ENCODE measurements around the gene TMSB4X. TPM values are rescaled to one million over a fixed set of nuclear protein-coding genes. Genes with fewer than 3 reads are reported as not detected.

Gene TMSB4X
- polyA plus RNA-seq, 1 of the 3 experiments (the other 2 are of a cell fraction): 4,830 TPM

DNA sequence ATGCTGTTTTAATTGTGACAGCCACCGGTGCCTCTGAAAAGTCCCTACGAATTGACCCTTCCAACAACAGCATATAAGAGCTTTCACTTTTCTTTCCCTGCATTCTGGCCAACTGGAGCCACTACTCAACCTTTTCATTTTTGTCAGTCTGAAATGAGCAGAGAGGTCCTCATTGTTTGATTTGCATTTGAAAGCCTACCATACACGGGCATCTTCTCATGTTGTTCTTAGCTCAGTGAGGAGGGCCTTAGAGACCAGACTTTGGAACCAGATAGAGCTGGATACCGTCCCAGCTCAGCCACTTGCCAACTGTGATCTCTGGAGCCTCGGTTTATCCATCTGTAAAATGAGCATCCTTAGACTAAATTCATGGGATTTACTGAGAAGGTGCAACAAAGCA lies 16.9 kb upstream of the TMSB4X start (continued):
- TF ChIP-seq, protein P1, sequence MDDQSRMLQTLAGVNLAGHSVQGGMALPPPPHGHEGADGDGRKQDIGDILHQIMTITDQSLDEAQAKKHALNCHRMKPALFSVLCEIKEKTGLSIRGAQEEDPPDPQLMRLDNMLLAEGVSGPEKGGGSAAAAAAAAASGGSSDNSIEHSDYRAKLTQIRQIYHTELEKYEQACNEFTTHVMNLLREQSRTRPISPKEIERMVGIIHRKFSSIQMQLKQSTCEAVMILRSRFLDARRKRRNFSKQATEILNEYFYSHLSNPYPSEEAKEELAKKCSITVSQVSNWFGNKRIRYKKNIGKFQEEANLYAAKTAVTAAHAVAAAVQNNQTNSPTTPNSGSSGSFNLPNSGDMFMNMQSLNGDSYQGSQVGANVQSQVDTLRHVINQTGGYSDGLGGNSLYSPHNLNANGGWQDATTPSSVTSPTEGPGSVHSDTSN (IDR thresholded peaks at IDR 0.05): no peak
- TF ChIP-seq USF1 (IDR thresholded peaks at IDR 0.05; ENCODE audit: borderline replicate concordance, low read depth): no peak
- TF ChIP-seq TEAD4 (IDR thresholded peaks at IDR 0.05; ENCODE audit: borderline replicate concordance, insufficient read depth): no peak
- TF ChIP-seq, protein P2, sequence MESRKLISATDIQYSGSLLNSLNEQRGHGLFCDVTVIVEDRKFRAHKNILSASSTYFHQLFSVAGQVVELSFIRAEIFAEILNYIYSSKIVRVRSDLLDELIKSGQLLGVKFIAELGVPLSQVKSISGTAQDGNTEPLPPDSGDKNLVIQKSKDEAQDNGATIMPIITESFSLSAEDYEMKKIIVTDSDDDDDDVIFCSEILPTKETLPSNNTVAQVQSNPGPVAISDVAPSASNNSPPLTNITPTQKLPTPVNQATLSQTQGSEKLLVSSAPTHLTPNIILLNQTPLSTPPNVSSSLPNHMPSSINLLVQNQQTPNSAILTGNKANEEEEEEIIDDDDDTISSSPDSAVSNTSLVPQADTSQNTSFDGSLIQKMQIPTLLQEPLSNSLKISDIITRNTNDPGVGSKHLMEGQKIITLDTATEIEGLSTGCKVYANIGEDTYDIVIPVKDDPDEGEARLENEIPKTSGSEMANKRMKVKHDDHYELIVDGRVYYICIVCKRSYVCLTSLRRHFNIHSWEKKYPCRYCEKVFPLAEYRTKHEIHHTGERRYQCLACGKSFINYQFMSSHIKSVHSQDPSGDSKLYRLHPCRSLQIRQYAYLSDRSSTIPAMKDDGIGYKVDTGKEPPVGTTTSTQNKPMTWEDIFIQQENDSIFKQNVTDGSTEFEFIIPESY (IDR thresholded peaks at IDR 0.05; ENCODE audit: borderline replicate concordance, low read depth): no peak

DNA sequence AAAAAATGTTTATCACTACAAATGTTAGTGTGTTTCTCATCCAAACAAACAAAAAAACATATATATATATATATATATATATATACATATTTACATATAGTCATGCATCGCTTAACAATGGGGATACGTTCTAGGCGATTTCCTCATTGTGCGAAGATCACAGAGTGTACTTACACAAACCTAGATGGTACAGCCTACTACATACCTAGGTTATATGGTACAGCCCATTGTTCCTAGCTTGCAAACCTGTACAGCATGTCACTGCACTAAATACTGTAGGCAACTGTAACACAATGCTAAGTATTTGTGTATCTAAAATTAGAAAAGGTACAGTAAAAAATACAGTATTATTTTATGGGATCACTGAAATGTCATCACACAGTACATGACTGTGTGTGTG lies 16.4 kb upstream of the TMSB4X start:
- Histone ChIP-seq H3K4me2 (no peak overlapping the region), H3K79me2 (ENCODE audit: insufficient read depth) (no peaks in the 10 kb centered on the region), H3K4me1 (ENCODE audit: control insufficient read depth in 1 of 2, insufficient read depth in 2 of 2, low read depth in 1 of 2, low read length in 1 of 2) (peaks cover 4 to 14% of the 10 kb centered on the region in 2 experiments), H2AFZ (ENCODE audit: low read depth) (no peak overlapping the region), H4K20me1 (ENCODE audit: insufficient read depth) (no peaks in the 10 kb centered on the region), H3K27me3 (ENCODE audit: insufficient read depth) (no peaks in the 10 kb centered on the region), H3F3A (replicated peaks; ENCODE audit: insufficient read depth) (peaks cover 32% of the 10 kb centered on the region), H3K27ac (ENCODE audit: low read depth in 2 of 2, low read length in 1 of 2) (no peak overlapping the region), H3K4me3 (ENCODE audit: low read depth in 2 of 2, low read length in 1 of 2) (no peak overlapping the region), H3K9me3 (no peaks in the 10 kb centered on the region), H3K9ac (no peak overlapping the region), H3K9me2 (no peaks in the 10 kb centered on the region), H3K36me3 (replicated peaks in 1 of 2; ENCODE audit: control insufficient read depth in 1 of 2, insufficient read depth in 2 of 2, low read length in 1 of 2) (no peaks in the 10 kb centered on the region)
- POLR2A ChIA-PET: no interaction called here
- TF ChIP-seq EP300 (IDR thresholded peaks at IDR 0.05; ENCODE audit: borderline replicate concordance in 1 of 2, low read depth in 1 of 2, low read length in 1 of 2) (no peak), RAD21 (IDR thresholded peaks at IDR 0.05; ENCODE audit: low read length) (no peak), RFX5 (IDR thresholded peaks at IDR 0.05; ENCODE audit: low read length) (no peak), YY1 (IDR thresholded peaks at IDR 0.05; ENCODE audit: low read depth) (no peak), USF1 (IDR thresholded peaks at IDR 0.05; ENCODE audit: borderline replicate concordance, low read depth) (no peak), RCOR1 (IDR thresholded peaks at IDR 0.05; ENCODE audit: low read length) (no peak), GABPA (IDR thresholded peaks at IDR 0.05; ENCODE audit: low read depth) (no peak)
- TF ChIP-seq, protein P3, sequence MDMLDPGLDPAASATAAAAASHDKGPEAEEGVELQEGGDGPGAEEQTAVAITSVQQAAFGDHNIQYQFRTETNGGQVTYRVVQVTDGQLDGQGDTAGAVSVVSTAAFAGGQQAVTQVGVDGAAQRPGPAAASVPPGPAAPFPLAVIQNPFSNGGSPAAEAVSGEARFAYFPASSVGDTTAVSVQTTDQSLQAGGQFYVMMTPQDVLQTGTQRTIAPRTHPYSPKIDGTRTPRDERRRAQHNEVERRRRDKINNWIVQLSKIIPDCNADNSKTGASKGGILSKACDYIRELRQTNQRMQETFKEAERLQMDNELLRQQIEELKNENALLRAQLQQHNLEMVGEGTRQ (IDR thresholded peaks at IDR 0.05; ENCODE audit: borderline replicate concordance, low read depth, low read length): no peak
- TF ChIP-seq, protein P1 (IDR thresholded peaks at IDR 0.05): no peak
- CTCF ChIA-PET: interaction anchor here (4.5 kb wide), 1 partner anchor 12 kb away, joined by 21 read pairs; no protein-coding TSS in a partner anchor
- no peak for DNase-seq
- WGBS (ENCODE audit: low lambda C conversion rate): 85% methylated on average over 4 of the region's 4 CpGs
